Measurements from ENCODE around the gene FTCDNL1.
A peak's percentile ranks its signal among the peaks of the same experiment; 100 is the strongest.

Gene FTCDNL1

DNA sequence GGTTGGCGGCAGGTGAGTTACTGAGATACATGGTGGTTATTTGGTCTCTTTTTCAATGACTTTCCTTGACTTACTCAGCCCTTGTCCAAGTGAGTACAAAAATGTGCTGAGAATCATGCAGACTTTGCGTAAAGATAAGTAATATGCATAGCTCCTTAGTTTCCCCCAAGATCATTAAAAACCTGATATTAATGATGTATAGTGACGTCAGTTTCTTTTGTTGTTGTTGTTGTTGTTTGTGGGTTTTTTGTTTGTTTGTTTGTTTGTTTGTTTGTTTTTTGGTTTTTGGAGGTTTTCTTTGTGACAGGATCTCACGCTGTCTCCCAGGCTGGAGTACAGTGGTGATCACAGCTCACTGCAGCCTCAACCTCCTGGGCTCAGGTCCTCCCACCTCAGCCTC lies 14.9 kb upstream of the FTCDNL1 start:
- no peaks in the 10 kb centered on the region for H3K36me3 Mint-ChIP-seq (ENCODE audit: low read depth)
- H3K9me3 Mint-ChIP-seq, result no peaks in the 10 kb centered on the region
- H3K4me3 Mint-ChIP-seq, result no peak overlapping the region
- H3K27me3 Mint-ChIP-seq (ENCODE audit: low read depth), result peaks cover 20% of the 10 kb centered on the region
- TF ChIP-seq, protein P1, sequence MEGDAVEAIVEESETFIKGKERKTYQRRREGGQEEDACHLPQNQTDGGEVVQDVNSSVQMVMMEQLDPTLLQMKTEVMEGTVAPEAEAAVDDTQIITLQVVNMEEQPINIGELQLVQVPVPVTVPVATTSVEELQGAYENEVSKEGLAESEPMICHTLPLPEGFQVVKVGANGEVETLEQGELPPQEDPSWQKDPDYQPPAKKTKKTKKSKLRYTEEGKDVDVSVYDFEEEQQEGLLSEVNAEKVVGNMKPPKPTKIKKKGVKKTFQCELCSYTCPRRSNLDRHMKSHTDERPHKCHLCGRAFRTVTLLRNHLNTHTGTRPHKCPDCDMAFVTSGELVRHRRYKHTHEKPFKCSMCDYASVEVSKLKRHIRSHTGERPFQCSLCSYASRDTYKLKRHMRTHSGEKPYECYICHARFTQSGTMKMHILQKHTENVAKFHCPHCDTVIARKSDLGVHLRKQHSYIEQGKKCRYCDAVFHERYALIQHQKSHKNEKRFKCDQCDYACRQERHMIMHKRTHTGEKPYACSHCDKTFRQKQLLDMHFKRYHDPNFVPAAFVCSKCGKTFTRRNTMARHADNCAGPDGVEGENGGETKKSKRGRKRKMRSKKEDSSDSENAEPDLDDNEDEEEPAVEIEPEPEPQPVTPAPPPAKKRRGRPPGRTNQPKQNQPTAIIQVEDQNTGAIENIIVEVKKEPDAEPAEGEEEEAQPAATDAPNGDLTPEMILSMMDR (IDR thresholded peaks at IDR 0.05; ENCODE audit: unreplicated experiment in 3 of 3), result no peak
- no peak overlapping the region for H3K27ac Mint-ChIP-seq
- H3K4me1 Mint-ChIP-seq, result no peaks in the 10 kb centered on the region

GRCh38 chr2:199862788-199863187 lies 11.8 kb upstream of the FTCDNL1 start:
- Mint-ChIP-seq H3K4me3 (no peak overlapping the region), H3K27me3 (ENCODE audit: low read depth) (peaks cover 20% of the 10 kb centered on the region), H3K27ac (no peak overlapping the region), H3K4me1 (no peaks in the 10 kb centered on the region), H3K36me3 (ENCODE audit: low read depth) (no peaks in the 10 kb centered on the region), H3K9me3 (no peaks in the 10 kb centered on the region)
- TF ChIP-seq, protein P1 (IDR thresholded peaks at IDR 0.05; ENCODE audit: unreplicated experiment in 3 of 3), result no peak

GRCh38 chr2:199861132-199861774 lies 10.3 kb upstream of the FTCDNL1 start:
- H3K4me1 Mint-ChIP-seq, result no peaks in the 10 kb centered on the region
- TF ChIP-seq, protein P1 (IDR thresholded peaks at IDR 0.05; ENCODE audit: unreplicated experiment in 3 of 3), result peak; percentile 61 to 71 (median 64)
- no peak overlapping the region for H3K27ac Mint-ChIP-seq
- H3K27me3 Mint-ChIP-seq (ENCODE audit: low read depth), result peaks cover 33% of the 10 kb centered on the region
- H3K4me3 Mint-ChIP-seq, result no peak overlapping the region
- H3K36me3 Mint-ChIP-seq (ENCODE audit: low read depth), result no peaks in the 10 kb centered on the region
- no peaks in the 10 kb centered on the region for H3K9me3 Mint-ChIP-seq

GRCh38 chr2:199855812-199856211 lies 4.8 kb upstream of the FTCDNL1 start:
- Mint-ChIP-seq H3K27me3 (ENCODE audit: low read depth) (peaks cover 58% of the 10 kb centered on the region), H3K36me3 (ENCODE audit: low read depth) (no peaks in the 10 kb centered on the region), H3K9me3 (no peaks in the 10 kb centered on the region), H3K4me3 (no peak overlapping the region), H3K27ac (no peak overlapping the region), H3K4me1 (peaks cover 5% of the 10 kb centered on the region)
- TF ChIP-seq, protein P1 (IDR thresholded peaks at IDR 0.05; ENCODE audit: unreplicated experiment in 3 of 3), result no peak

GRCh38 chr2:199851883-199852282 lies 891 bp upstream of the FTCDNL1 start:
- H3K4me1 Mint-ChIP-seq, result peaks cover 5% of the 10 kb centered on the region
- no peak overlapping the region for H3K4me3 Mint-ChIP-seq
- no peaks in the 10 kb centered on the region for H3K36me3 Mint-ChIP-seq (ENCODE audit: low read depth)
- peaks cover 74% of the 10 kb centered on the region for H3K27me3 Mint-ChIP-seq (ENCODE audit: low read depth)
- no peak overlapping the region for H3K27ac Mint-ChIP-seq
- no peaks in the 10 kb centered on the region for H3K9me3 Mint-ChIP-seq
- TF ChIP-seq, protein P1 (IDR thresholded peaks at IDR 0.05; ENCODE audit: unreplicated experiment in 3 of 3), result no peak

DNA sequence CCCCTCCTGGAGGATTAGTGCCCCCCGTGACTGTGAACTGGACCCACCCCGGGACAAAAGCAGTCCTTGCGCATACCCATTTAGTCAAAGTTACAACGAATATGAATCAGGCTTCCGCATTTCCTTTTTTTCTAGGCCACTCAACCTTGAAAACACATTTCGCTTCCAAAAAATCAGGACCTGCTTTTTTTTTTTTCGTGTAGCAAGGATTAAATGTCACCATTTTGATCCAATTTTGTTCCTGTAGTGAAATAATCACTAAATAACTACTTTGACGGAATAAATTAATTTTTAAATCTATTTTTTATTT lies 464 bp upstream of the FTCDNL1 start:
- Mint-ChIP-seq H3K4me3 (peak overlapping the region; percentile 90 to 98 (median 98)), H3K27me3 (ENCODE audit: low read depth) (peaks cover 72% of the 10 kb centered on the region), H3K9me3 (no peaks in the 10 kb centered on the region), H3K27ac (peak overlapping the region; percentile 8 to 28 (median 9)), H3K36me3 (ENCODE audit: low read depth) (no peaks in the 10 kb centered on the region), H3K4me1 (peaks cover 5% of the 10 kb centered on the region)
- TF ChIP-seq, protein P1 (IDR thresholded peaks at IDR 0.05; ENCODE audit: unreplicated experiment in 3 of 3), result no peak
